ENCODE data around the gene ASTL. TPM values are rescaled to one million over a fixed set of nuclear protein-coding genes. Genes with fewer than 3 reads are reported as not detected.

ASTL gene
- total and polyA plus RNA-seq, 9 of the 15 experiments (the other 6 are each of a cell fraction or from before 2014, with no cell fraction given), result not detected

- TF ChIP-seq TEAD4 (IDR thresholded peaks at IDR 0.05; ENCODE audit: low read length) (no peak), TEAD4 (CRISPR knock-in tag; IDR thresholded peaks at IDR 0.05; ENCODE audit: borderline replicate concordance) (no peak), PHB (CRISPR knock-in tag; IDR thresholded peaks at IDR 0.05) (no peak), SIN3A (IDR thresholded peaks at IDR 0.05; ENCODE audit: borderline replicate concordance in 2 of 2, control insufficient read depth in 1 of 2, low read depth in 2 of 2, low read length in 2 of 2) (no peak), SNRNP70 (optimal IDR thresholded peaks at IDR 0.05; ENCODE audit: low read depth, low read length) (no peak), BRD4 (IDR thresholded peaks at IDR 0.05) (no peak), KDM4B (IDR thresholded peaks at IDR 0.05; ENCODE audit: borderline replicate concordance in 2 of 2, low read depth in 1 of 2) (no peak), TFE3 (CRISPR knock-in tag; IDR thresholded peaks at IDR 0.05) (no peak), HEY1 (CRISPR knock-in tag; IDR thresholded peaks at IDR 0.05; ENCODE audit: borderline replicate concordance) (no peak), TBL1XR1 (IDR thresholded peaks at IDR 0.05; ENCODE audit: low read length in 2 of 2) (no peak)
These were observed 13.4 kb upstream of the ASTL start (continued) for GRCh38 chr2:96151595-96152303.
